ENCODE data around the gene SUPT3H.

Gene SUPT3H

GRCh38 chr6:44779130-44779826 lies 598.5 kb downstream of the SUPT3H start:
- no peak for DNase-seq
